Right cardiac atrium (tissue), 5 donors: ENCODE measurements around the gene PPIC. TPM values are rescaled to one million over a fixed set of nuclear protein-coding genes. Genes with fewer than 3 reads are reported as not detected.

ENCODE experiments used
- ATAC-seq, 2 donors: fragments of 200-7000 bp; cut with Tn5 transposase; one replicate each; pipeline versions ENCODE4 v1.8.0 to v1.9.1; 2020; ENCODE audit warnings: moderate library complexity in 2 of 2, mild to moderate bottlenecking in 1 of 2
- DNase-seq, 3 donors: peaks; one replicate each; pipeline ENCODE4 v3.0.0-alpha.2; 2020
- H3K27ac ChIP-seq: one replicate; pipeline ENCODE4 v1.5.1; 2013; ENCODE audit warnings: mild to moderate bottlenecking, low read length, control low read depth, moderate library complexity
- H3K27me3 ChIP-seq: one replicate; pipeline ENCODE4 v1.6.1; 2013; ENCODE audit not compliant: control insufficient read depth, insufficient read depth
- H3K4me1 ChIP-seq: one replicate; pipeline ENCODE4 v1.6.1; 2013; ENCODE audit warnings: low read length; ENCODE audit not compliant: control insufficient read depth, insufficient read depth
- H3K4me3 ChIP-seq: one replicate; pipeline ENCODE4 v1.5.1; 2013; ENCODE audit warnings: low read length, control low read depth
- H3K9me3 ChIP-seq: one replicate; pipeline ENCODE4 v1.6.1; 2013; ENCODE audit warnings: low read length; ENCODE audit not compliant: control insufficient read depth
- WGBS: extraction: QIAGEN DNeasy Blood & Tissue Kit; methylation state at CpG from one replicate; pipeline ENCODE4 v1.1.7; 2013; 5-methylcytosine and 5-hydroxymethylcytosine counted together
- intact Hi-C, 4 donors: fragments of 100-400 bp; cut with DNase I; formaldehyde crosslinking; loops; one replicate each; pipeline versions ENCODE4 v1.11.0 to v1.14.0; 2022 to 2023
- polyA plus RNA-seq: library from polyadenylated mRNA; stranded (reverse); fragments of 200-250 nt; gene quantifications from one replicate; pipeline ENCODE4 v1.2.3, GENCODE V29; 2013
- total RNA-seq, 4 donors: library from RNA; stranded (reverse); fragmentation: NEBNext Ultra II Directional; extraction: Animal tissue kit (Norgen Biotek cat#: 25700); gene quantifications; one replicate each; pipeline ENCODE4 v1.2.1, GENCODE V29; 2021
- donor health status: healthy with polysubstance abuse.
- donor health status: DM: no; HTN: yes; CAD: no.
- donor health status: DM: no; HTN: no; CAD: no.
- donor health status: DM: no; HTN: yes; CAD: no; lungs with severe emphysema.
- donor health status: DM: yes; HTN: yes; CAD: no.

The PPIC gene
- total and polyA plus RNA-seq, 5 donors: 41.8 to 51.3 (median 43.5) TPM

DNA sequence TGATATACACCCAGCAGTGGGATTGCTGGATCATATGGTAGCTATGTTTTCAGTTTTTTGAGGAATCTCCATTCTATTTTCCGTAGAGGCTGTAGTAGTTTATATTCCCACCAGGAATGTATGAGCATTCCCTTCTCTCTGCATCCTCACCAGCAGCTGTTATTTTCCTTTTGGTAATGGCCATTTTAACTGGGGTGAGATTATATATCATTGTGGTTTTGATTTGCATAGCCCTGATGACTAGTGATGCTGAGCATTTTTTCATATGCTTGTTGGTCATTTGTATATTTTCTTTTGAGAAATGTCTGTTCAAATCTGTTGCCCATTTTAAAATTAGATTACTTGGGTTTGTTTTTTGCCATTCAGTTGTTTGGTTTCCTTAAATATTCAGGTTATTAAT, 11.2 kb upstream of the PPIC start:
- H3K27ac ChIP-seq: no peak overlapping the region
- WGBS: 88% methylated on average over 1 of the region's 1 CpG
- no peaks in the 10 kb centered on the region for H3K4me1 ChIP-seq
- no peak overlapping the region for H3K4me3 ChIP-seq
- intact Hi-C loops: no loop called here
- DNase-seq: no peak
- no peaks in the 10 kb centered on the region for H3K27me3 ChIP-seq
- ATAC-seq: no peak
- H3K9me3 ChIP-seq: no peaks in the 10 kb centered on the region

DNA sequence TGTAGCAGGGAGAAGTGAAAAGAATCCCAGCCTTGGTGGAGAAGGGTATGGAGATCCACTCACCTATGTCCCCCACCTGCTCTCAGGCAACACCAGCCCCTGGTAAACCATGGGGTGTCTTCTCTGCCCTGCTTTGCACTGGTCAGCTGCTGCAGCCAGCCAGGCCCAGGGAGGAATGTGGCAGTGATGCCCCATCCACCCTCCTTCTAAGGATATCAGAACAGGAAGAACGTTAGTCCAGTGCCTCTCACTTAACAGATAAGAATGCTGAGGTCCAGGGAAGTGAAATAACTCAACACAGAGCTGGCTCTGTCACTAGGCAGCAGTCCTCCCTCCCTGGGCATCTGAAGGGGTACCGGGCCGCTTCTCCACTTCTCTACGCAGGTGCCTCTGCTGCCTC, 9.7 kb upstream of the PPIC start:
- Histone ChIP-seq H3K27ac (no peak overlapping the region), H3K27me3 (no peaks in the 10 kb centered on the region), H3K4me1 (no peaks in the 10 kb centered on the region), H3K4me3 (no peak overlapping the region), H3K9me3 (no peaks in the 10 kb centered on the region)
- intact Hi-C loops: no loop called here
- 54% methylated on average over 4 of the region's 4 CpGs for WGBS
- peak; percentile 55 to 77 for ATAC-seq
- no peak for DNase-seq

DNA sequence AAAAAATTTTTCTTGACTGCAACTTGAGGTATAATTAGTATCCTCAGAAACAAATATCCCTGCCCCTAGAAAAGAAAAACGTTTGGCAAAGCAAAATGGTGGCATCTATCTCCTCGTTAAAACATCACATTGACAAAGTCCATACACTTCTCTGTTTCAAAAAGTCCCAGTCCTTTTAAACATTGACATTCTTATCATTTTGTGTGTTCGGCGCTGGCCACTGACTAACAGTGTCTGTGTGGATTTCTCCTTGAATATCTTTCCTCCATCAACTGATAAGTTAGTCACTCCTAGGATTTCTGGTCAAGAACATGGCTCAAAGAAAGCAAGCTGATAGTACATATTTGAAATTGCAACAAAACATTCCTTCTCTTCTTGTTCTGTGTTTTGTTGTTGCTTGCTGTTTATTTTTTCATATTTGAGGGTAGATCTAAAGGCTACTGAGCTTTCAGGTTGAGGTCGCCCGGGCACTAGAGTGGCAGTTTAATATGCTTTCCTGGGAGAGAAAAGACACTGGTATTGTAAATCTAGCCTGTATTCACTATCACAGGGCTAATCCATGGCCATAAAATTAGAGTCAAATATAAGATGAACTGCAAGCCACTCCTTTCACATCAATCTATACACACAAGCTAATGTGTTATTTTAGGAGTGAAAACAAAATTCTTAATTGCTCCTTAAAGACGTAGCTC, 8.5 kb upstream of the PPIC start:
- intact Hi-C loops: no loop called here
- ATAC-seq (no peak), DNase-seq (no peak)
- H3K9me3 ChIP-seq: no peaks in the 10 kb centered on the region
- WGBS: 82% methylated on average over 7 of the region's 7 CpGs
- H3K27ac ChIP-seq: no peak overlapping the region
- H3K27me3 ChIP-seq: no peaks in the 10 kb centered on the region
- no peak overlapping the region for H3K4me3 ChIP-seq
- no peaks in the 10 kb centered on the region for H3K4me1 ChIP-seq

DNA sequence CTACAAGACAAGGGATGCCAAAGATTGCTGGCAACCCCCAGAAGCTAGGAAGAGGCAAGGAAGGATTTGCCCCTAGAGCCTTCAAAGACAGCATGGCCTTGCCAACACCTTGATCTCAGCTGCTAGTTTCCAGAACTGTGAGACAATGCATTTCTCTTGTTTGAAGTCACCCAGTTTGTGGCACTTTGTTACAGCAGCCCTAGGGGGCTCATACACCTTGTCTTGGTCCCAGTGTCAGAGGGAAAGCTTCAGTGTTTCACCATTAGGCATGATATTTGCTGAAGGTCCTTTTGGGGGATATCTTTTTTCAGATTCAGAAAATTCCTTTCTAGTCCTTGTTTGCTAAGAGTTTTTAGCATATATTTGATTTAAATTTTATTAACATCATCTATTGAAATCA, 3.1 kb upstream of the PPIC start:
- no peak overlapping the region for H3K27ac ChIP-seq
- no peaks in the 10 kb centered on the region for H3K27me3 ChIP-seq
- H3K4me1 ChIP-seq: no peaks in the 10 kb centered on the region
- no peak for DNase-seq
- intact Hi-C loops: loop anchor here in 1 of 4 donors (10.0 kb wide), 1 partner anchor 195 kb away; the partner anchor contains the start of gene SNX24
- H3K9me3 ChIP-seq: no peaks in the 10 kb centered on the region
- ATAC-seq: no peak
- H3K4me3 ChIP-seq: no peak overlapping the region

DNA sequence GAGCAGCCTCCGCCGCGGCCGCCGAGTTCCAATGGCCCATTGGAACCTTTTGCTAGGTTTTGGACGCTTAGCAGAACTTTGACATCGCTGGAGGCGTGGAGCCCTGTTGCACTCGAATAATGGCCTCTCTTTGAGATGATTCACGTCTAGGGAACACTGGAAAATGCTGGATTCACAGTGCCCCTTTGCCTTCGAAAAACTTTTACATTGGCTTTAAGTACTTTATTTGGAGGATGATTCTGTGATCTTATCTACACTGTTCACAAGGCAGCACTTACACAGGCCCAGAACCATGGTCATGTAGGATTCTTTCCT, 536 bp upstream of the PPIC start:
- ATAC-seq (no peak), DNase-seq (no peak)
- intact Hi-C loops: loop anchor here in 1 of 4 donors (10.0 kb wide), 1 partner anchor 192 kb away; the partner anchor contains the start of gene SNX24
- 2% methylated on average over 11 of the region's 11 CpGs for WGBS
- H3K27ac ChIP-seq: peak overlapping the region; percentile 88
- peak overlapping the region; percentile 86 for H3K4me3 ChIP-seq
- no peaks in the 10 kb centered on the region for H3K27me3 ChIP-seq
- peaks cover 3% of the 10 kb centered on the region for H3K4me1 ChIP-seq
- H3K9me3 ChIP-seq: no peaks in the 10 kb centered on the region

DNA sequence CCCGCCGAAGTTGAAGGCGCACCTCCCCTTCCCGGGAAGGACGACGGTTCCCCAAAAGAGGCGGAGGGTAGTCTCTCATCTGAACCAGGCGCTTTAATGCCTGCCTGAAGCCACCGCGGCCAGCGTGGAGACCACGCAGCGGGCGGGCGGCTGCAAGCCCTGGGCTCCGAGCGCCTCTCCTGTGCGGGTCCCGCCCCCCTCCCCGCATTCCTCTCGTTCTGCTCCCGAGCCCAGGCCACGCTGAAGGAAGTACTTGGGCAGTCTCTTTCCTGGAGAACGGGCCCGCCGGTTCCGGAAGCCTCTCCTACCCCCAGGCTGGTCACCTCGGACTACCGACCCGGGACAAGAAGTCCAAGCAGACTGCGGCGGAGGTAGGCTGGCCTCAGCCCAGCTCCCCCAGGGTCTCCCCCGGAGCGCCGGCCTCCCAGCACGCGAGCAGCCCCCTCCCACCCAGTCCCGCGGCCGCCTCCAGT, 571 bp downstream of the PPIC start:
- peak; percentile 65 to 85 (median 81) for DNase-seq
- Histone ChIP-seq H3K4me1 (peaks cover 3% of the 10 kb centered on the region), H3K9me3 (no peaks in the 10 kb centered on the region), H3K27ac (peak overlapping the region; percentile 88), H3K27me3 (no peaks in the 10 kb centered on the region), H3K4me3 (peak overlapping the region; percentile 86)
- ATAC-seq: peak; percentile 70 to 78
- under 1% methylated on average over 40 of the region's 40 CpGs for WGBS
- intact Hi-C loops: loop anchor here in 1 of 4 donors (10.0 kb wide), 1 partner anchor 191 kb away; the partner anchor contains the start of gene SNX24

GRCh38 chr5:123035360-123035917, 1.1 kb downstream of the PPIC start:
- WGBS: 3% methylated on average over 27 of the region's 27 CpGs
- Histone ChIP-seq H3K9me3 (no peaks in the 10 kb centered on the region), H3K4me1 (peaks cover 3% of the 10 kb centered on the region), H3K27me3 (no peaks in the 10 kb centered on the region), H3K27ac (peak overlapping the region; percentile 88), H3K4me3 (peak overlapping the region; percentile 86)
- DNase-seq (peak; percentile 55 to 76 (median 66)), ATAC-seq (peak; percentile 2 to 20)
- intact Hi-C loops: loop anchor here in 1 of 4 donors (10.0 kb wide), 1 partner anchor 191 kb away; the partner anchor contains the start of gene SNX24

- no peak for DNase-seq
- Histone ChIP-seq H3K27ac (no peak overlapping the region), H3K4me3 (no peak overlapping the region), H3K27me3 (no peaks in the 10 kb centered on the region), H3K9me3 (no peaks in the 10 kb centered on the region), H3K4me1 (peaks cover 5% of the 10 kb centered on the region)
- 76% methylated on average over 6 of the region's 6 CpGs for WGBS
- intact Hi-C loops: loop anchor here in 1 of 4 donors (10.0 kb wide), 1 partner anchor 188 kb away; the partner anchor contains the start of gene SNX24
- ATAC-seq: no peak
Measured at GRCh38 chr5:123033157-123033671, 3.3 kb downstream of the PPIC start.

GRCh38 chr5:123028222-123028621, 8.3 kb downstream of the PPIC start:
- intact Hi-C loops: no loop called here
- ATAC-seq (peak in 1 of 2 donors; percentile 82), DNase-seq (peak; percentile 57 to 72 (median 69))
- Histone ChIP-seq H3K27me3 (no peaks in the 10 kb centered on the region), H3K4me1 (peaks cover 4% of the 10 kb centered on the region), H3K9me3 (no peaks in the 10 kb centered on the region), H3K4me3 (no peak overlapping the region), H3K27ac (no peak overlapping the region)
- 61% methylated on average over 9 of the region's 9 CpGs for WGBS

DNA sequence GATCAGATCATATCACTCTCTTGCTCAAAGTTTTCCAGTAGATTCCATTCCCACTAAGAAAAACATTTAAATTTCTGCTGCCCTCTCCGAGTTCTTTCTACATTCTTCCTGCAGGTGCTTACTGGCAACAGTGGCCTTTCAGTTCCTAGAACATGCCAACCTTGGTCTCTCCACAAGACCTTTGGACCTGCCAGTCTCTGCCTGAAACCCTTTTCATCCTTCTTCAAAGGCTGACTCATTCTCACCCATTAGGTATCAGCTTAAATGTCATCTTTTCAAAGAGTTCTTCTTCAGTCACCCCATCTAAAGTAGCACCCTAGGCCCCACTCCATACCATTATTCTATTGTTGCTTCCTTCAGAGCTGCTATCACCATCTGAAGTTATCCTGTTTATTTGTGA, 21.8 kb downstream of the PPIC start:
- H3K4me3 ChIP-seq: no peak overlapping the region
- H3K27me3 ChIP-seq: no peaks in the 10 kb centered on the region
- intact Hi-C loops: no loop called here
- WGBS: 90% methylated on average over 1 of the region's 1 CpG
- ATAC-seq (no peak), DNase-seq (no peak)
- no peaks in the 10 kb centered on the region for H3K9me3 ChIP-seq
- H3K4me1 ChIP-seq: no peaks in the 10 kb centered on the region
- no peak overlapping the region for H3K27ac ChIP-seq

DNA sequence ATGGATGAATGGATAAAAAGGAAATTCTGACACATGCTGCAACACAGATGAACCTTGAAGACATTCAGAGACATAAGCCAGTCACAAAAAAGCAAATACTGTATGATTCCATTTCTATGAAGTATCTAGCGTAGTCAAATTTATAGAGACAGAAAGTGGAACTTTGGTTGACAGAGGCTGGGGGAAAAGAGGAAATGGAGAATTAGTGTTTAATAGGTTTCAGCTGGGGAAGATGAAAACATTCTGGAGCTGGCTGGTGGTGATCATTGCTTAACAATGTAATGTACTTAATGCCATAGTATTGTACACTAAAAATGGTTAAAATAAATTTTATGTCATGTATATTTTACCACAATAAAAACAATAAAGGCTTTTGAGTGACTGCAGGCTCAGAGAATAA, 24.2 kb downstream of the PPIC start:
- H3K9me3 ChIP-seq: no peaks in the 10 kb centered on the region
- ATAC-seq (no peak), DNase-seq (no peak)
- WGBS: 92% methylated on average over 1 of the region's 1 CpG
- H3K4me3 ChIP-seq: no peak overlapping the region
- H3K4me1 ChIP-seq: peaks cover 1% of the 10 kb centered on the region
- no peaks in the 10 kb centered on the region for H3K27me3 ChIP-seq
- intact Hi-C loops: no loop called here
- H3K27ac ChIP-seq: no peak overlapping the region
